Hematopoietic multipotent progenitor cell (in vitro differentiated cells): Measurements from ENCODE around the gene ZBTB20. TPM values are rescaled to one million over a fixed set of nuclear protein-coding genes. Genes with fewer than 3 reads are reported as not detected.
"Not testable (repeated sequence)": the region's sequence is repeated elsewhere in the genome, so short reads cannot be mapped to it uniquely, and the experiment has no call there.

Experiments used
- DNase-seq, 3 donors: peaks; one replicate each; pipeline ENCODE4 v3.0.0-alpha.2; 2011 to 2015; ENCODE audit warnings: low read depth in 2 of 3, low spot score in 2 of 3
- total RNA-seq: library from RNA; depleted of rRNA; stranded (reverse); fragments of >200 nt; gene quantifications from one replicate; pipeline ENCODE4 v1.2.3, GENCODE V29; 2012

The ZBTB20 gene
- 78.4 TPM for total RNA-seq

GRCh38 chr3:115146418-115147328 lies at the start of gene ZBTB20:
TSS of gene ZBTB20 (minus strand) at chr3:115147288.
- DNase-seq = peak in 2 of 3 donors; percentile 70 to 84

- no peak for DNase-seq
Measured at GRCh38 chr3:115194476-115194875, 47.4 kb upstream of the ZBTB20 start.

GRCh38 chr3:115190747-115191146 lies 43.7 kb upstream of the ZBTB20 start:
- no peak for DNase-seq

- DNase-seq = peak in 1 of 3 donors; percentile 25
Measured at GRCh38 chr3:115187149-115187757, 40.2 kb upstream of the ZBTB20 start.

- no peak for DNase-seq
Measured at GRCh38 chr3:115186351-115187148, 39.5 kb upstream of the ZBTB20 start.

GRCh38 chr3:115184859-115185572 lies 37.9 kb upstream of the ZBTB20 start:
- not testable (repeated sequence) for DNase-seq

- not testable (repeated sequence) for DNase-seq
Measured at GRCh38 chr3:115178930-115179329, 31.8 kb upstream of the ZBTB20 start.

GRCh38 chr3:115169808-115170207 lies 22.7 kb upstream of the ZBTB20 start:
- DNase-seq = peak in 1 of 3 donors; percentile 35

- DNase-seq = no peak
Measured at GRCh38 chr3:115165701-115166100, 18.6 kb upstream of the ZBTB20 start.

- peak in 1 of 3 donors; percentile 49 for DNase-seq
Measured at GRCh38 chr3:115165266-115165665, 18.2 kb upstream of the ZBTB20 start.

GRCh38 chr3:115164374-115165221 lies 17.5 kb upstream of the ZBTB20 start:
- no peak for DNase-seq

- DNase-seq = no peak
Measured at GRCh38 chr3:115162759-115163158, 15.7 kb upstream of the ZBTB20 start.

- no peak for DNase-seq
Measured at GRCh38 chr3:115161866-115162265, 14.8 kb upstream of the ZBTB20 start.

GRCh38 chr3:115161168-115161834 lies 14.2 kb upstream of the ZBTB20 start:
- no peak for DNase-seq

- no peak for DNase-seq
Measured at GRCh38 chr3:115160295-115160694, 13.2 kb upstream of the ZBTB20 start.

GRCh38 chr3:115156046-115156654 lies 9.1 kb upstream of the ZBTB20 start:
- no peak for DNase-seq

GRCh38 chr3:115154611-115155010 lies 7.5 kb upstream of the ZBTB20 start:
- no peak for DNase-seq

GRCh38 chr3:115151921-115152320 lies 4.8 kb upstream of the ZBTB20 start:
- DNase-seq = no peak
